D721Med (cell line): ENCODE data around the gene TRPM1.

Experiments
- DNase-seq: peaks from one replicate; pipeline ENCODE4 v3.0.0; 2011; ENCODE audit warnings: low spot score; ENCODE audit not compliant: insufficient read length
- FAIRE-seq: peaks from 2 replicates; lab custom pipeline; 2011; peaks lifted over from hg19 to GRCh38; lab: Jason Lieb, UNC
- CTCF ChIP-seq: IDR thresholded peaks from 2 replicates; pipeline ENCODE4 v1.5.1; 2012; ENCODE audit warnings: mild to moderate bottlenecking, control low read depth; ENCODE audit not compliant: insufficient read depth; ENCODE audit errors: missing control alignments

Gene TRPM1

GRCh38 chr15:31084176-31084575, 17.3 kb downstream of the TRPM1 start:
- TF ChIP-seq CTCF: no peak
- FAIRE-seq (no peak), DNase-seq (no peak)

GRCh38 chr15:31083370-31083780, 18.1 kb downstream of the TRPM1 start:
- no peak for TF ChIP-seq CTCF
- FAIRE-seq (no peak), DNase-seq (no peak)

GRCh38 chr15:31082771-31083369, 18.7 kb downstream of the TRPM1 start:
- no peak for TF ChIP-seq CTCF
- DNase-seq (no peak), FAIRE-seq (no peak)

- FAIRE-seq: no peak
- no peak for TF ChIP-seq CTCF
- no peak for DNase-seq
These were observed 19.8 kb downstream of the TRPM1 start for GRCh38 chr15:31081588-31082250.

DNA sequence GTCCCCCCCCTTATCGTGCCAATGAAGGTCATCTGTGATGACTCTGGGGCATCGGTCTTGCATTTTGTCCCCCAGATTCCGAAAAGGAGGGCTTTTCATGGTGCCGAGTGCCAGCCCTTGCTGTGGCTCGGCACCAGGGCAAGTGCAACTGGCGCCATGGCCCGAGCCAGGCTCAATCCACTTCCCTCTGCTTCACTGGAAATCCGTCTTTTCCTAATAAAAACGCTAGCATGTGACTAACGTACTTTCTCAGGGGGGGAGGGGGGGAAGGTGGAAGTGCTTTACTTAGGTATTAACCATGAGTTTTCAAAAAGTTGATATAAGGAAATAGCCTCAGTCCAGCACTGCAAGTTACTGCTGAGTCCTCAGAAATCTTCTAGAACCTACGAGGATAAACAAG, 20.5 kb downstream of the TRPM1 start:
- DNase-seq (no peak), FAIRE-seq (no peak)
- TF ChIP-seq CTCF: no peak

- DNase-seq (no peak), FAIRE-seq (no peak)
- no peak for TF ChIP-seq CTCF
These were observed 20.9 kb downstream of the TRPM1 start for GRCh38 chr15:31080591-31081014.

- no peak for TF ChIP-seq CTCF
- FAIRE-seq: no peak
These were observed 22.0 kb downstream of the TRPM1 start for GRCh38 chr15:31079519-31079918.

More at GRCh38 chr15:31079519-31079918, 22.0 kb downstream of the TRPM1 start:
- no peak for DNase-seq
